Omental fat pad (tissue), 4 donors: ENCODE results near the gene SYT9. TPM values are rescaled to one million over a fixed set of nuclear protein-coding genes. Genes with fewer than 3 reads are reported as not detected.

Experiments
- ATAC-seq: fragments of 150-250 bp; one replicate; pipeline ENCODE4 v1.9.1; 2016; ENCODE audit warnings: mild to moderate bottlenecking, moderate library complexity; ENCODE audit not compliant: low FRiP score
- DNase-seq: peaks from one replicate; pipeline ENCODE4 v3.0.0-alpha.2; 2019; ENCODE audit warnings: low spot score
- CTCF ChIP-seq, 3 donors: fragments of 450-650 bp; IDR thresholded peaks; one replicate each; pipeline ENCODE4 v1.5.1; 2016 to 2017; ENCODE audit warnings: antibody characterized with exemption in 3 of 3, mild to moderate bottlenecking in 3 of 3, moderate library complexity in 2 of 3
- total RNA-seq, 4 donors: library from RNA; depleted of rRNA; stranded (reverse); fragments of >200 nt; gene quantifications; one replicate each; pipeline ENCODE4 v1.1.0, GENCODE V29; 2016

The SYT9 gene
- total RNA-seq, 4 donors from 2014 or later = 0.13 to 0.46 TPM; not detected in 2

GRCh38 chr11:7383406-7383805 is 131.7 kb downstream of the SYT9 start:
- no peak for TF ChIP-seq CTCF (IDR thresholded peaks at IDR 0.05)
- no peak for ATAC-seq
- no peak for DNase-seq

GRCh38 chr11:7384691-7385090 is 133.0 kb downstream of the SYT9 start:
- no peak for ATAC-seq
- no peak for DNase-seq
- no peak for TF ChIP-seq CTCF (IDR thresholded peaks at IDR 0.05)

- no peak for TF ChIP-seq CTCF (IDR thresholded peaks at IDR 0.05)
- no peak for ATAC-seq
- DNase-seq = no peak
Observed at GRCh38 chr11:7385532-7385931, 133.8 kb downstream of the SYT9 start.

GRCh38 chr11:7413961-7414915 is 162.5 kb downstream of the SYT9 start:
- ATAC-seq (no peak), DNase-seq (no peak)
- no peak for TF ChIP-seq CTCF (IDR thresholded peaks at IDR 0.05)

GRCh38 chr11:7414973-7415817 is 163.5 kb downstream of the SYT9 start:
- DNase-seq (no peak), ATAC-seq (no peak)
- TF ChIP-seq CTCF (IDR thresholded peaks at IDR 0.05) = no peak

- DNase-seq = no peak
Observed at GRCh38 chr11:7416080-7416479, 164.4 kb downstream of the SYT9 start.

More at GRCh38 chr11:7416080-7416479, 164.4 kb downstream of the SYT9 start:
- TF ChIP-seq CTCF (IDR thresholded peaks at IDR 0.05) = no peak
- no peak for ATAC-seq
